Peyer's patch (tissue), 4 donors: Measurements from ENCODE around the gene OR1A2. TPM values are rescaled to one million over a fixed set of nuclear protein-coding genes. Genes with fewer than 3 reads are reported as not detected.
"Not testable (repeated sequence)": the region's sequence is repeated elsewhere in the genome, so short reads cannot be mapped to it uniquely, and the experiment has no call there.

Experiments
- DNase-seq, 3 donors: peaks; one replicate each; pipeline ENCODE4 v3.0.0-alpha.2; 2017 to 2019
- H3K27ac ChIP-seq, 4 donors: fragments of 200-600 bp; sonication (generic); one replicate each; pipeline ENCODE4 v1.5.1; 2016 to 2019
- H3K27me3 ChIP-seq, 2 donors: fragments of 200-600 bp; sonication (generic); one replicate each; pipeline ENCODE4 v1.5.1; 2019
- H3K36me3 ChIP-seq, 3 donors: fragments of 200-600 bp; sonication (generic); one replicate each; pipeline ENCODE4 v1.5.1; 2016 to 2019
- H3K4me1 ChIP-seq, 4 donors: fragments of 200-600 bp; sonication (generic); one replicate each; pipeline ENCODE4 v1.5.1; 2016 to 2019
- H3K4me3 ChIP-seq, 4 donors: fragments of 200-600 bp; sonication (generic); 1 replicate in 3 of 4; 2 replicates in 1 of 4; pipeline ENCODE4 v1.5.1; 2016 to 2019; ENCODE audit warnings: mild to moderate bottlenecking in 1 of 4
- H3K9me3 ChIP-seq, 4 donors: fragments of 200-600 bp; sonication (generic); one replicate each; pipeline ENCODE4 v1.5.1; 2016 to 2019; ENCODE audit warnings: mild to moderate bottlenecking in 1 of 4
- total RNA-seq, 4 donors: library from RNA; depleted of rRNA; stranded (reverse); fragments of >200 nt; gene quantifications; one replicate each; pipeline ENCODE4 v1.1.0, GENCODE V29; 2016

Gene OR1A2
- total RNA-seq, 4 donors from 2014 or later, result not detected

- not testable (repeated sequence) for H3K4me3 ChIP-seq, DNase-seq, H3K27ac ChIP-seq, H3K4me1 ChIP-seq, H3K36me3 ChIP-seq, H3K9me3 ChIP-seq, H3K27me3 ChIP-seq
These were observed 47.5 kb downstream of the OR1A2 start for GRCh38 chr17:3244841-3245240.

Other genes starting within 250 kb of the OR1A2 start
- not detected for gene OR1D5, start 133.9 kb upstream of the OR1A2 start, total RNA-seq
- gene OR1D2, start 93.1 kb upstream of the OR1A2 start, total RNA-seq, result not detected
- not detected for gene OR1G1, start 70.0 kb upstream of the OR1A2 start, total RNA-seq
- gene OR1A1, start 10.1 kb downstream of the OR1A2 start, total RNA-seq, result not detected
- not detected for gene OR3A1, start 100.8 kb downstream of the OR1A2 start, total RNA-seq
- not detected for gene OR3A2, start 188.8 kb downstream of the OR1A2 start, total RNA-seq
- gene OR1E1, start 200.9 kb downstream of the OR1A2 start, total RNA-seq, result not detected
- gene OR3A3, start 213.9 kb downstream of the OR1A2 start, total RNA-seq, result not detected
- gene OR1E2, start 236.3 kb downstream of the OR1A2 start, total RNA-seq, result not detected